Fibroblast of peridontal ligament (primary cell): ENCODE results near the gene ADCY3.
"Not testable (repeated sequence)": the region's sequence is repeated elsewhere in the genome, so short reads cannot be mapped to it uniquely, and the experiment has no call there.

ENCODE experiments used
- DNase-seq: peaks from one replicate; pipeline ENCODE4 v3.0.0-alpha.2; 2010; ENCODE audit errors: extremely low read depth

ADCY3 gene

GRCh38 chr2:24813691-24814137 is 106.3 kb downstream of the ADCY3 start:
- no peak for DNase-seq

- DNase-seq: peak; percentile 26
Observed at GRCh38 chr2:24809316-24810007, 110.6 kb downstream of the ADCY3 start.

GRCh38 chr2:24806661-24807036 is 113.4 kb downstream of the ADCY3 start:
- no peak for DNase-seq

GRCh38 chr2:24805811-24806660 is 114.0 kb downstream of the ADCY3 start:
- DNase-seq: not testable (repeated sequence)

- not testable (repeated sequence) for DNase-seq
Observed at GRCh38 chr2:24800487-24800886, 119.5 kb downstream of the ADCY3 start.

GRCh38 chr2:24797644-24798043 is 122.4 kb downstream of the ADCY3 start:
- DNase-seq: no peak

GRCh38 chr2:24793761-24794435 is 126.1 kb downstream of the ADCY3 start:
- no peak for DNase-seq

- DNase-seq: peak; percentile 95
Observed at GRCh38 chr2:24792874-24793760, 126.9 kb downstream of the ADCY3 start, which contains the start of the genes CENPO and PTRHD1. Gene CENPO, plus strand, starts transcription at chr2:24793425. Its CDS starts 495 bp downstream, at chr2:24793920. Gene PTRHD1, minus strand, starts transcription at chr2:24793391. Its CDS starts 14 bp downstream, at chr2:24793377.

- no peak for DNase-seq
Observed at GRCh38 chr2:24792542-24792873, 127.5 kb downstream of the ADCY3 start.

- DNase-seq: no peak
Observed at GRCh38 chr2:24791452-24791851, 128.6 kb downstream of the ADCY3 start.

- no peak for DNase-seq
Observed at GRCh38 chr2:24788816-24789215, 131.2 kb downstream of the ADCY3 start.

- no peak for DNase-seq
Observed at GRCh38 chr2:24787532-24787931, 132.5 kb downstream of the ADCY3 start.

- DNase-seq: no peak
Observed at GRCh38 chr2:24785671-24786321, 134.2 kb downstream of the ADCY3 start.

GRCh38 chr2:24783641-24784040 is 136.4 kb downstream of the ADCY3 start:
- no peak for DNase-seq

- DNase-seq: no peak
Observed at GRCh38 chr2:24779116-24779515, 140.9 kb downstream of the ADCY3 start.

GRCh38 chr2:24774373-24774772 is 145.7 kb downstream of the ADCY3 start:
- no peak for DNase-seq

- DNase-seq: no peak
Observed at GRCh38 chr2:24771764-24772586, 148.1 kb downstream of the ADCY3 start.

GRCh38 chr2:24771061-24771460 is 149.0 kb downstream of the ADCY3 start:
- no peak for DNase-seq
